Neural cell (in vitro differentiated cells): Measurements from ENCODE around the gene KDM8. TPM values are rescaled to one million over a fixed set of nuclear protein-coding genes. Genes with fewer than 3 reads are reported as not detected.
A peak's percentile ranks its signal among the peaks of the same experiment; 100 is the strongest.

ENCODE experiments used
- H2AFZ ChIP-seq: fragments of 200-600, 300-800 bp; sonication (generic), shearing (Covaris generic); 2 replicates; pipeline ENCODE4 v1.6.0; 2014; ENCODE audit warnings: low read depth, mild to moderate bottlenecking, antibody characterized with exemption, low read length, moderate library complexity
- H3F3A ChIP-seq: fragments of 200-600 bp; shearing (Covaris generic); 2 replicates; pipeline ENCODE4 v1.6.1; 2016; ENCODE audit warnings: mild to moderate bottlenecking, moderate library complexity, mixed read lengths, antibody characterized with exemption, low read length; ENCODE audit not compliant: insufficient read depth, poor library complexity, severe bottlenecking
- H3K27ac ChIP-seq: fragments of 200-600, 300-800 bp; sonication (generic), shearing (Covaris generic); 2 replicates; pipeline ENCODE4 v1.5.1; 2014; ENCODE audit warnings: mild to moderate bottlenecking, low read length, moderate library complexity
- H3K27me3 ChIP-seq: fragments of 300-800, 200-600 bp; sonication (generic), shearing (Covaris generic); 2 replicates; pipeline ENCODE4 v1.6.0; 2014; ENCODE audit warnings: mild to moderate bottlenecking, low read depth, low read length, moderate library complexity; ENCODE audit not compliant: insufficient read depth
- H3K36me3 ChIP-seq: fragments of 300-800, 200-600 bp; sonication (generic), shearing (Covaris generic); 2 replicates; pipeline ENCODE4 v1.5.1; 2014; ENCODE audit warnings: mild to moderate bottlenecking, antibody characterized with exemption, low read length, moderate library complexity; ENCODE audit not compliant: insufficient read depth
- H3K4me2 ChIP-seq: fragments of 300-800, 200-600 bp; sonication (generic), shearing (Covaris generic); 2 replicates; pipeline ENCODE4 v1.6.0; 2014; ENCODE audit warnings: mild to moderate bottlenecking, low read length
- H3K4me3 ChIP-seq: fragments of 300-800, 200-600 bp; sonication (generic), shearing (Covaris generic); 2 replicates; pipeline ENCODE4 v1.5.1; 2014; ENCODE audit warnings: mild to moderate bottlenecking, low read length, moderate library complexity
- H3K79me2 ChIP-seq: fragments of 200-600 bp; shearing (Covaris generic); replicated peaks from 2 replicates; pipeline ENCODE4 v1.6.0; 2014; ENCODE audit warnings: mild to moderate bottlenecking, low read length, moderate library complexity; ENCODE audit not compliant: insufficient read depth
- H3K9ac ChIP-seq: fragments of 300-800, 200-600 bp; sonication (generic), shearing (Covaris generic); 2 replicates; pipeline ENCODE4 v1.6.1; 2016; ENCODE audit warnings: mild to moderate bottlenecking, low read length, mixed read lengths
- H3K9me2 ChIP-seq: fragments of 200-600 bp; shearing (Covaris generic); 2 replicates; pipeline ENCODE4 v1.6.1; 2016; ENCODE audit warnings: mild to moderate bottlenecking, low read length, mixed read lengths; ENCODE audit not compliant: insufficient read depth
- H3K9me3 ChIP-seq: fragments of 200-600, 300-800 bp; sonication (generic), shearing (Covaris generic); 2 replicates; pipeline ENCODE4 v1.6.1; 2016; ENCODE audit warnings: mild to moderate bottlenecking, mixed run types, low read length, moderate library complexity, mixed read lengths
- H4K20me1 ChIP-seq: fragments of 200-600 bp; shearing (Covaris generic); 2 replicates; pipeline ENCODE4 v1.6.1; 2016; ENCODE audit warnings: mild to moderate bottlenecking, mixed run types; ENCODE audit not compliant: insufficient read depth
- EP300 ChIP-seq: fragments of 450-650 bp; conservative IDR thresholded peaks from 2 replicates; pipeline ENCODE4 v1.6.1; 2014; ENCODE audit warnings: antibody characterized with exemption, mild to moderate bottlenecking, moderate library complexity; ENCODE audit not compliant: poor library complexity, severe bottlenecking
- EZH2 ChIP-seq: fragments of 200-600, 300-800 bp; shearing (Covaris generic), sonication (generic); IDR thresholded peaks from 2 replicates; pipeline ENCODE4 v1.6.1; 2014; ENCODE audit warnings: antibody characterized with exemption, low read length, borderline replicate concordance, mild to moderate bottlenecking; ENCODE audit not compliant: insufficient read depth, poor library complexity, severe bottlenecking
- MXI1 ChIP-seq: fragments of 450-650 bp; conservative IDR thresholded peaks from 2 replicates; pipeline ENCODE4 v1.6.1; 2014; ENCODE audit warnings: antibody characterized with exemption, mild to moderate bottlenecking; ENCODE audit not compliant: poor library complexity, severe bottlenecking
- POLR2AphosphoS5 ChIP-seq: IDR thresholded peaks from 2 replicates; pipeline ENCODE4 v1.6.1; 2012
- RAD21 ChIP-seq: fragments of 450-650 bp; conservative IDR thresholded peaks from 2 replicates; pipeline ENCODE4 v1.6.1; 2014; ENCODE audit warnings: antibody characterized with exemption, mild to moderate bottlenecking, moderate library complexity
- REST ChIP-seq: IDR thresholded peaks from 2 replicates; pipeline ENCODE4 v1.6.1; 2012; ENCODE audit warnings: borderline replicate concordance
- SMC3 ChIP-seq: fragments of 450-650 bp; conservative IDR thresholded peaks from 2 replicates; pipeline ENCODE4 v1.6.1; 2014; ENCODE audit warnings: antibody characterized with exemption, mild to moderate bottlenecking, moderate library complexity; ENCODE audit not compliant: poor library complexity
- TAF1 ChIP-seq: IDR thresholded peaks from 2 replicates; pipeline ENCODE4 v1.6.1; 2012; ENCODE audit warnings: low read depth
- polyA plus RNA-seq: library from polyadenylated mRNA; depleted of rRNA; stranded (reverse); fragments of >200 nt; gene quantifications from 2 replicates; pipeline ENCODE4 v1.2.3, GENCODE V29; 2014
- TF ChIP-seq, protein P1 (sequence below): fragments of 450-650 bp; IDR thresholded peaks from 2 replicates; pipeline ENCODE4 v1.5.1; 2014; ENCODE audit warnings: antibody characterized with exemption, mild to moderate bottlenecking, moderate library complexity; ENCODE audit not compliant: poor library complexity, severe bottlenecking

KDM8 gene
- polyA plus RNA-seq, 1 donor from 2014 or later, result 4.0 TPM

GRCh38 chr16:27267037-27267677 is 63.8 kb downstream of the KDM8 start:
- no peaks in the 10 kb centered on the region for H3K36me3 ChIP-seq
- H2AFZ ChIP-seq, result no peak overlapping the region
- no peaks in the 10 kb centered on the region for H3K27me3 ChIP-seq
- H3K9ac ChIP-seq, result no peak overlapping the region
- no peaks in the 10 kb centered on the region for H3K9me3 ChIP-seq
- no peaks in the 10 kb centered on the region for H3K79me2 ChIP-seq
- H4K20me1 ChIP-seq, result no peaks in the 10 kb centered on the region
- no peak for TF ChIP-seq POLR2AphosphoS5
- TF ChIP-seq RAD21, result no peak
- TF ChIP-seq EP300, result no peak
- TF ChIP-seq TAF1, result no peak
- H3F3A ChIP-seq, result no peaks in the 10 kb centered on the region
- H3K4me2 ChIP-seq, result no peak overlapping the region
- H3K9me2 ChIP-seq, result no peaks in the 10 kb centered on the region
- no peak overlapping the region for H3K4me3 ChIP-seq
- H3K27ac ChIP-seq, result no peak overlapping the region

DNA sequence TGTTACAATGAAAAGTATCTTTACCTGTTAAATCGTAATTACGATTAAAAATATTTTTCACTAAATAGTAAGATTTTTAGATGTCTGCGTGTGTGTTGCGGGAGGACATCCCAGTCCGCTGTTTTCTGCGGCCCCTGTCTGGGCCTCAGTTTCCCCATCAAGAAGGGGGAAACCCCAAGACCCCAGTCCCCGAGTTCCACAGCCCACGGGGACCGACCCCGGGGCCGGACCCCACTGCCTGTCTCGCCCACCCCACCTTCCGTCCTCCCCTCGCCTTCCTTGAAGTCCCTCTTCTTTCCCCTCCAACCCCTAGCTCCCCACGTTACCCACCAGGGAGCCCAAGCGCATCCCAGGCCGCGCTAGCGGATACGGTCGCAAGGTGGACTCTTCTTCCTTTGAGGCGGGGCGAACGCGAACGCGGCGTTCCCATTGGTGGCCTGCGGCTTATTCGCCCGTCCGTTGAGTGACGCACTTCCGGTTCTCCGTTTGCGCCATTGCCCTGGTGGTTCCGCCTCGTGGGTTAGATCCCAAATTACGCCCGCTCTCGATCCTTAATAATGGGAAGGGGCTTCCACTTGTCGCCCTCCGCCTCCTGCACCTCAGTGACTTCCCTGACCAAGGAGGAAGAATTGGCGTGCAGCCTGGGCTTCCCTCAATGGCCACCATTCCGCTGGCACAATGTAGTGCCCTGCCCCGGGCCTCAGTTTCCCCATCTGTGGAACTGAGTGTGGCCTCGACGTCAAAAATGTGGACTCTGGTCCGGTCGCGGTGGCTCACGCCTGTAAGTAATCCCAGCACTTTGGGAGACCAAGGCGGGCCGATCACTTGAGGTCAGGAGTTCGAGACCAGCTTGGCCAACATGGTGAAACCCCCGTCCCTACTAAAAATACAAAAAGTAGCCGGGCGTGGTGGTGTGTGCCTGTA is 65.3 kb downstream of the KDM8 start, which contains the start of gene NSMCE1:
TSS of gene NSMCE1 (minus strand) at position 397 of the 924 bp plus-strand sequence. CDS start 11,202 bp downstream, outside the sequence.
- Histone ChIP-seq H3K4me3 (peak within 1 kb of the TSS; percentile 63), H3K79me2 (no peaks in the 10 kb centered on the region), H3K27ac (no peak within 1 kb of the TSS), H3F3A (no peaks in the 10 kb centered on the region), H3K36me3 (no peaks in the 10 kb centered on the region), H3K9ac (peak within 1 kb of the TSS; percentile 46), H3K4me2 (no peak within 1 kb of the TSS), H3K9me2 (no peaks in the 10 kb centered on the region), H4K20me1 (no peaks in the 10 kb centered on the region), H3K9me3 (no peaks in the 10 kb centered on the region), H3K27me3 (no peaks in the 10 kb centered on the region), H2AFZ (no peak within 1 kb of the TSS)
- TF ChIP-seq POLR2AphosphoS5, result no peak
- no peak for TF ChIP-seq SMC3
- no peak for TF ChIP-seq REST
- TF ChIP-seq RAD21, result no peak
- no peak for TF ChIP-seq MXI1
- TF ChIP-seq, protein P1, sequence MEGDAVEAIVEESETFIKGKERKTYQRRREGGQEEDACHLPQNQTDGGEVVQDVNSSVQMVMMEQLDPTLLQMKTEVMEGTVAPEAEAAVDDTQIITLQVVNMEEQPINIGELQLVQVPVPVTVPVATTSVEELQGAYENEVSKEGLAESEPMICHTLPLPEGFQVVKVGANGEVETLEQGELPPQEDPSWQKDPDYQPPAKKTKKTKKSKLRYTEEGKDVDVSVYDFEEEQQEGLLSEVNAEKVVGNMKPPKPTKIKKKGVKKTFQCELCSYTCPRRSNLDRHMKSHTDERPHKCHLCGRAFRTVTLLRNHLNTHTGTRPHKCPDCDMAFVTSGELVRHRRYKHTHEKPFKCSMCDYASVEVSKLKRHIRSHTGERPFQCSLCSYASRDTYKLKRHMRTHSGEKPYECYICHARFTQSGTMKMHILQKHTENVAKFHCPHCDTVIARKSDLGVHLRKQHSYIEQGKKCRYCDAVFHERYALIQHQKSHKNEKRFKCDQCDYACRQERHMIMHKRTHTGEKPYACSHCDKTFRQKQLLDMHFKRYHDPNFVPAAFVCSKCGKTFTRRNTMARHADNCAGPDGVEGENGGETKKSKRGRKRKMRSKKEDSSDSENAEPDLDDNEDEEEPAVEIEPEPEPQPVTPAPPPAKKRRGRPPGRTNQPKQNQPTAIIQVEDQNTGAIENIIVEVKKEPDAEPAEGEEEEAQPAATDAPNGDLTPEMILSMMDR, result no peak
- TF ChIP-seq EZH2, result no peak
- no peak for TF ChIP-seq EP300
- no peak for TF ChIP-seq TAF1
